HepG2 (cell line): ENCODE measurements around the gene NFIC. TPM values are rescaled to one million over a fixed set of nuclear protein-coding genes. Genes with fewer than 3 reads are reported as not detected.

Experiments used
- AKNA ChIP-seq: sonication (generic); formaldehyde crosslinking; IDR thresholded peaks from 2 replicates; pipeline ENCODE4 v1.4.0; 2020; ENCODE audit warnings: missing genetic modification reagents, borderline replicate concordance
- ATM ChIP-seq: fragments of 450-650 bp; IDR thresholded peaks from 2 replicates; pipeline ENCODE4 v1.7.1; 2017; ENCODE audit warnings: mild to moderate bottlenecking, borderline replicate concordance
- BRCA1 ChIP-seq: sonication (generic); formaldehyde crosslinking; IDR thresholded peaks from 2 replicates; pipeline ENCODE4 v1.4.0; 2020; ENCODE audit warnings: missing genetic modification reagents
- CCDC6 ChIP-seq: sonication (generic); formaldehyde crosslinking; IDR thresholded peaks from 2 replicates; pipeline ENCODE4 v1.8.1; 2022; ENCODE audit warnings: mild to moderate bottlenecking, missing genetic modification reagents, moderate library complexity
- CSRNP1 ChIP-seq: sonication (generic); formaldehyde crosslinking; IDR thresholded peaks from 2 replicates; pipeline ENCODE4 v1.8.1; 2023; ENCODE audit warnings: mild to moderate bottlenecking, missing genetic modification reagents
- DPF2 ChIP-seq: sonication (generic); formaldehyde crosslinking; IDR thresholded peaks from 2 replicates; pipeline ENCODE4 v1.4.0; 2020; ENCODE audit warnings: mild to moderate bottlenecking, low read depth, missing genetic modification reagents, borderline replicate concordance
- ERF ChIP-seq: IDR thresholded peaks from 2 replicates; pipeline ENCODE4 v1.6.1; 2018; ENCODE audit warnings: missing biosample characterization, missing genetic modification reagents
- EZH2 ChIP-seq: conservative IDR thresholded peaks from 2 replicates; pipeline ENCODE4 v1.6.1; 2012; ENCODE audit warnings: mild to moderate bottlenecking, low read depth, low read length, moderate library complexity
- HNRNPLL ChIP-seq: fragments of 200-400 bp; formaldehyde crosslinking; IDR thresholded peaks from 2 replicates; pipeline ENCODE4 v1.6.1; 2017; ENCODE audit warnings: mild to moderate bottlenecking, low read depth, low read length; ENCODE audit not compliant: poor library complexity, severe bottlenecking
- REPIN1 ChIP-seq: sonication (generic); formaldehyde crosslinking; IDR thresholded peaks from 2 replicates; pipeline ENCODE4 v1.8.0; 2022; ENCODE audit warnings: missing genetic modification reagents, low read depth, mild to moderate bottlenecking, borderline replicate concordance
- SETDB1 ChIP-seq: sonication (generic); formaldehyde crosslinking; IDR thresholded peaks from 2 replicates; pipeline ENCODE4 v1.5.1; 2020; ENCODE audit warnings: missing genetic modification reagents, mild to moderate bottlenecking, borderline replicate concordance
- SRF ChIP-seq: IDR thresholded peaks from 2 replicates; pipeline ENCODE4 v1.6.1; 2011; ENCODE audit warnings: mild to moderate bottlenecking, low read depth, low read length, moderate library complexity
- SRY ChIP-seq: sonication (generic); formaldehyde crosslinking; IDR thresholded peaks from 2 replicates; pipeline ENCODE4 v1.8.0; 2022; ENCODE audit warnings: mild to moderate bottlenecking, missing genetic modification reagents
- TOE1 ChIP-seq: sonication (generic); formaldehyde crosslinking; IDR thresholded peaks from 2 replicates; pipeline ENCODE4 v1.4.0; 2020; ENCODE audit warnings: mild to moderate bottlenecking, missing genetic modification reagents
- TRIM24 ChIP-seq: sonication (generic); formaldehyde crosslinking; IDR thresholded peaks from 2 replicates; pipeline ENCODE4 v1.8.0; 2022; ENCODE audit warnings: mild to moderate bottlenecking, missing genetic modification reagents
- ZBTB43 ChIP-seq: sonication (generic); formaldehyde crosslinking; conservative IDR thresholded peaks from 2 replicates; pipeline ENCODE4 v1.4.0; 2020; ENCODE audit warnings: missing genetic modification reagents
- ZFX ChIP-seq: sonication (generic); formaldehyde crosslinking; IDR thresholded peaks from 2 replicates; pipeline ENCODE4 v1.4.0; 2020; ENCODE audit warnings: mild to moderate bottlenecking, low read depth, missing genetic modification reagents, moderate library complexity
- ZNF143 ChIP-seq: sonication (generic); formaldehyde crosslinking; IDR thresholded peaks from 2 replicates; pipeline ENCODE4 v1.4.0; 2020; ENCODE audit warnings: missing genetic modification reagents
- ZNF230 ChIP-seq: sonication (generic); formaldehyde crosslinking; IDR thresholded peaks from 2 replicates; pipeline ENCODE4 v1.4.0; 2020; ENCODE audit warnings: mild to moderate bottlenecking, missing genetic modification reagents
- ZNF451 ChIP-seq: sonication (generic); formaldehyde crosslinking; IDR thresholded peaks from 2 replicates; pipeline ENCODE4 v1.5.0; 2020; ENCODE audit warnings: mild to moderate bottlenecking, missing genetic modification reagents
- ZNF607 ChIP-seq: sonication (generic); formaldehyde crosslinking; IDR thresholded peaks from 2 replicates; pipeline ENCODE4 v1.5.1; 2020; ENCODE audit warnings: missing genetic modification reagents, mild to moderate bottlenecking, borderline replicate concordance
- ZNF749 ChIP-seq: sonication (generic); formaldehyde crosslinking; IDR thresholded peaks from 2 replicates; pipeline ENCODE4 v1.8.0; 2022; ENCODE audit warnings: mild to moderate bottlenecking, missing genetic modification reagents, moderate library complexity, borderline replicate concordance
- ZNF850 ChIP-seq: sonication (generic); formaldehyde crosslinking; conservative IDR thresholded peaks from 2 replicates; pipeline ENCODE4 v1.9.0; 2021; ENCODE audit warnings: mild to moderate bottlenecking, missing genetic modification reagents
- ZSCAN31 ChIP-seq: sonication (generic); formaldehyde crosslinking; IDR thresholded peaks from 2 replicates; pipeline ENCODE4 v1.5.0; 2020; ENCODE audit warnings: low read depth, mild to moderate bottlenecking, missing genetic modification reagents
- polyA plus RNA-seq, 8 experiments: library from polyadenylated mRNA; depleted of rRNA in 3 of 8; stranded (reverse) in 7 of 8; unstranded in 1 of 8; fragments of >200 nt; fragmentation: Illumina TruSeq in 4 of 8; extraction: Trizol in 4 of 8; gene quantifications; 2 replicates each; pipeline versions ENCODE4 v1.2.1 to v1.2.3, GENCODE V29; 2011 to 2016; ENCODE audit warnings: low read depth in 4 of 8, missing spikeins in 1 of 8, mixed read lengths in 1 of 8; ENCODE audit not compliant: insufficient read depth in 1 of 8
- total RNA-seq, 5 experiments: library from RNA; depleted of rRNA; stranded (reverse); fragments of >200 nt; fragmentation: Illumina TruSeq; extraction: Trizol; gene quantifications; 2 replicates each; pipeline ENCODE4 v1.2.3, GENCODE V29; 2016; ENCODE audit warnings: low read depth in 1 of 5

NFIC gene
- total and polyA plus RNA-seq, 2 of the 13 experiments (the other 11 are each of a cell fraction or from before 2014, with no cell fraction given) = 1.3 to 2.5 TPM

- peak; percentile 13 for TF ChIP-seq HNRNPLL
- TF ChIP-seq ZBTB43 = no peak
- no peak for TF ChIP-seq SETDB1
- no peak for TF ChIP-seq EZH2
- no peak for TF ChIP-seq ZNF607 (CRISPR knock-in tag)
- no peak for TF ChIP-seq BRCA1 (CRISPR knock-in tag)
- TF ChIP-seq TOE1 (CRISPR knock-in tag) = no peak
- no peak for TF ChIP-seq AKNA (CRISPR knock-in tag)
- TF ChIP-seq ZNF749 (CRISPR knock-in tag) = no peak
- no peak for TF ChIP-seq TRIM24 (CRISPR knock-in tag)
- no peak for TF ChIP-seq ZNF230 (CRISPR knock-in tag)
- TF ChIP-seq ATM = no peak
- TF ChIP-seq DPF2 (CRISPR knock-in tag) = no peak
- no peak for TF ChIP-seq CCDC6
- no peak for TF ChIP-seq SRY (CRISPR knock-in tag)
- no peak for TF ChIP-seq ZNF850 (CRISPR knock-in tag)
- TF ChIP-seq ERF (CRISPR knock-in tag) = no peak
- no peak for TF ChIP-seq CSRNP1 (CRISPR knock-in tag)
- no peak for TF ChIP-seq SRF
- no peak for TF ChIP-seq ZNF451
- no peak for TF ChIP-seq REPIN1 (CRISPR knock-in tag)
- TF ChIP-seq ZSCAN31 (CRISPR knock-in tag) = no peak
- no peak for TF ChIP-seq ZFX (CRISPR knock-in tag)
- TF ChIP-seq ZNF143 (CRISPR knock-in tag) = no peak
Measured at GRCh38 chr19:3471954-3472655, 105.7 kb downstream of the NFIC start (continued).
